GM19397 (cell line): ENCODE data around the gene SPON2.

Source experiments
- ATAC-seq: cut with Tn5 transposase; IDR thresholded peaks from one replicate; pipeline ENCODE4 v1.9.1; 2021; ENCODE audit warnings: mild to moderate bottlenecking, moderate library complexity; ENCODE audit not compliant: unreplicated experiment

SPON2 gene

DNA sequence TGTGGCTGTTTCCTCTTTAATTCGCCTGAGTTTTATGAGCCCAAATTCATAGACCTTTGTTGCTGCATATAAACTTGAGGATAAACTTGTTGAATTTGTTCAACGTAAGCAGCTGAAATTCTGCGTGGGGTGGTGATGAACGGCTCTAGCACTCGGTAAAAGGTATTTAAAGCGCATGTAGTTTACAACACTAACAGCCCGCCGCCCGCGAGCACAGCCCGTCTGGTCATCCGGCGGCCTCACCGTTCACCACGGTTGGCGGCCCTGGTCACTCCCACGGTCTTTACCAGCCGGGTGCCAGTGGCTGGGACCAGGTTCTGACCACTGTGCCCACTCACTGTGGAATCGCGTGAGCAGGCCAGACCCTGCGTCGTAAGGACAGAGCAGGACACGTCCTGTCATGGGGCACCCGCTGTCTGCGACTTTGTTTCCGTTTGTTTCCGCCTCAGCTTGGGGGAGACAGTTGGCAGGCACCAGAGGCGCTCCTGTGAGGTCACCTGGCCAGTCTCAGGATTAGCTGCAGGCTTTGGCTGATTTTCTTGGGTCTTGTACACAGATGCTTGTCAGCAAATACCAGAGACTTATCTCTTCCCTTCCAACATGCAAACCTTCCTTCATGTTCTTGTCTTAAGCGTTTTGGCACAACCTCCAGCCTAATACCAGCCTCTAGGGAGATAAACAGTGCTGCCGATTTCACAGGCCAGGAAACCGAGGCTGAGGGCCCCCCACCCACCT, 36.8 kb upstream of the SPON2 start:
- ATAC-seq, result no peak

DNA sequence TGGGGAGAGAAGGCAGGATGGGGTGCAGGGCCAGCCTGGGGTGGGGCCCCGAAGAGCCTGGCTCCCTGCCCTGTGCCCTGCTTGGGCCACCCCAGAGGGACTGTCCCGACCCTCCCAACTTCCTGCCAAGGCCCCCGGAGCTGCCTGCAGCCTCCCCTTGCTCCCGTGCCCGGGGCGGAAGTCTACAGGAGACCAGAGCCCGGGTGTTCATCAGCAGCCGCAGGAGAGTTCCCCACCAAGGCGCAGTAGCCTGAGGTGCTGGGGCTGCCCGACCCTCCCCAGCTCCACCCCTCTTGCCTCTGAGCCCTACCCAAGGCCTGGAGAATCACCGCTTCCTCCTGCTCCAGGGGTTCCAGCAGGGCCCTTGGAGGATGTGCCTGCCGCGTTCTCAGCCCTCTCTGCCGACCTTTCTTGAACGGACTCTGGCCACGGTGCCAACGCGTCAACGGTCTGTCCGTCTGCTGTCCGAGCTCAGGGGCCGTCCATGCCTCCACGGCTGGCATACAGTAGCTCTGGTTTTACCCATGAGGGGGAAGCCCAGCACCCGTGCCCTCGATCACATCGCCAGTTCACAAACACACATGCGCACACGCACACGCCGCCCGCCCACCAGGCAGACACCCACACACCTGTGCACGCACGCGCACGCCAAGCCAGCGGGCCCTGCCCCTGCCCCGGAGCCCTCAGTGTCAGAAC, 36.0 kb upstream of the SPON2 start:
- ATAC-seq, result no peak

DNA sequence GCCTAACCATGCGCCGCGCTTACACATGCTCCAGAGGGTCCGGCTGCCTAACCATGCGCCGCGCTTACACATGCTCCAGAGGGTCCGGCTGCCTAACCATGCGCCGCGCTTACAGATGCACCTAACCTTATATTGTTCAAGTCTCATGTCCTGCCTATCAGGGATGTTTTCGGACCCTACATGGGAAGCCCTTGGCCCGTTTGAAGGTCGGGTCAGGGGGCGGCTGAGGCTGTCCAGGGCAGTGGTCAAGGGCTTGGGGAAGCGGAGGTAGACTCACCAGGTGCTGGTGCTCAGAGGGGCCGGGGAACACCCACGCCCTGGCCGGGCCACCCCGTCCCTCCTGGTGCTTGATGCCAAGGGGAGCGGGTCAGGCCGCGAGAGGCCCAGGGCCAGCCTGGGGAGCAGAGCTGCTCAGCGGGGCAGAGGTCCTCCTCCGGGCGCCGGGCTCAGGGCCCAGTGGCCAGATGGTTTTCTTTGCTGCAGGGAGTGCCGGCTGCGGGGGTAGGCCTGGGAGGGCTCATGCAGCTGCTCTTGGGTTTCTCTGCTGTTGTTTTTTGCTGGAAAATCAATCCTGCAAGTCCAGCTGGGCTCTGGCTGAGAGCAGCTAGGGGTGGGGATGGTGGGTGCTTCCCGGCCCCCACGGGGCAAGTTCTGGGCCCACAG, 35.4 kb upstream of the SPON2 start:
- no peak for ATAC-seq

DNA sequence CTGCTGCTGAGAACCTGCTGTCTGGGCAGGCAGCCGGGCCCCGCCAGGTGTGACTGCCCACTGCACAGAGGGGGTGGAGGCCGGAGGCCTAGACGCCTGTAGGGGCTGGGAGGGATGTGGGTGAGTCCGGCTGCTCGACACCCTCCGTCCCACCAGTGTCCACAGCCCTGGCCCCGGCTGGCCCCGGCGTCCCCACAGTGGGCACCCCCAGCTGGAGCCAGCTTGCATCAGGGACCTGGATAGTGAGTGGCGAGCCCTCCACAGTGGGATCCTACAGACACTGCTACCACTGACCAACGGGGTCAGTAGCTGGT, 34.7 kb upstream of the SPON2 start:
- ATAC-seq, result no peak

DNA sequence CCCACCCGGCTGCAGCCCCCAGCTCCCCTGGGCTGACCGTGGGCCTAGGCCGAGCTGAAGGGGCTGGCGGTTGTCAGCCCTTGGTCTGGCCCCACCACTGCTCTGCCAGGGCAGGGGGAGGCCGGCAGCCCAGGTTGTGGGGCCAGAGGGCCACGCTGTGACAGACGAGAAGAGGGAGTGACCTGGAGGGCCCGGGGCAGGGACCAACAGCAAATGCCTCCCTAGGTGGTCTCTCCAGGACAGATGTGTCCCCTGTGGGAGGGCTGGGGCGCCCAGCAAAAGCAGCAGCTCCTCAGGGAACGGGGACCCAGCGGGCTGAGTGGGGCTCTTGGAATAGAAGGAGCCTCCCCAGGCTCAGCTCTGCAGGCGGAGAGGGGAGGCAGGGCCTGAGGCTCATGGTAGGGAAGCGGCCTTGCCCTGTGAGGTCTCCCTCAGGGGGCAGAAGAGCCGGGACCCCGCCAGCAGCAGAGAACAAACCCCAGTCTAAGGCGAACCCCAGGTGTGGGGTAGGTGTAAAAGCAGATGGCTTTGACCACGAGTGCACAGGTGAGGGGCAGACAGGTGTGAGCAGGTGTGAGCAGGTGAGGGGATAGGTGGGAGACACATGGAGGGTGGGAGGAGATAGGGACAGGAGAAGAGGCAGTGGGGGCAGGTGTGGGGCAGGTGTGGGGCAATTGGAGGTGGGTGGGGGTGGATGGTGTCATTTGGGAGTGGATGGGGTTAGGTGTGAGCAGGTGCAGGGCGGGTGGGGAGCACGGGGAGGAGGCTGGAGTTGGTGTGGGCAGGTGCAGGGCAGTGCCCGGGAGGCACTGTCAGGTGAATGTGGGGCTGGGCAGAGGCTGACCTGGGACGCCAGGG, 34.1 kb upstream of the SPON2 start:
- no peak for ATAC-seq

DNA sequence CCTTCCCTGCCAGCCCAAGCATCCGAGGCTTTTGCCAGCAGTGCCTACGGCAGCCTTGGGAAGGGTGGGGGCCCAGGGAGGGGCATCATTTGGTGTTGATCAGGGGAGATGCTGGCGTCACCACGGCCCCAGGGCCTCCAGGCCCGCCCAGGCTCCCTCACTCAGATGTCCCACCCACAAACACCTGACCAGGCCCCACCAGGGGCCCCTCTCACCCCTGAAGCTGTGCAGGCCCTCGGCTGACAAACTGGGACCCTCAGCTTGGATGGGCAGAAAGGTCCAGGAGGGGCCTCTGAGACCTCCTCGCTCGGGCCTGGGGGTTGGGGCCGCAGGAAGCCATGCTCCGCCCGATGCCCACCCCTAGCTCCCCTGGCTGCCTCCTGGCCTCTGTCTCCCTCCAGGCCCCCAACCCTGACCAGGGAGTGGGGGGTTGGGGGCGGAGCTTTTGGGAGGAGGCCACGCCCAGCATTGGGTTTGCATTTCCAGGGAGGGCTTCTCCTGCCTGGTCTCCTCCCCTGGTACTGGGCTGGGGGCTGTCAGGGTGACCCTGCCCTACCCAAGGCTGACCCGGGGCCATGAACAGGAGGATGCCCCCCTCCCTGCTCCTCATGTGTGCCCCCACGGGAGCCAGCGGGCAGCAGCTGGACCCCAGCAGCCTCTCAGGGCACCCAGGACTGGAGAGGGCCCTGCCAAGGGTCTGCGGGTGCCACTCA, 33.4 kb upstream of the SPON2 start:
- ATAC-seq, result no peak

DNA sequence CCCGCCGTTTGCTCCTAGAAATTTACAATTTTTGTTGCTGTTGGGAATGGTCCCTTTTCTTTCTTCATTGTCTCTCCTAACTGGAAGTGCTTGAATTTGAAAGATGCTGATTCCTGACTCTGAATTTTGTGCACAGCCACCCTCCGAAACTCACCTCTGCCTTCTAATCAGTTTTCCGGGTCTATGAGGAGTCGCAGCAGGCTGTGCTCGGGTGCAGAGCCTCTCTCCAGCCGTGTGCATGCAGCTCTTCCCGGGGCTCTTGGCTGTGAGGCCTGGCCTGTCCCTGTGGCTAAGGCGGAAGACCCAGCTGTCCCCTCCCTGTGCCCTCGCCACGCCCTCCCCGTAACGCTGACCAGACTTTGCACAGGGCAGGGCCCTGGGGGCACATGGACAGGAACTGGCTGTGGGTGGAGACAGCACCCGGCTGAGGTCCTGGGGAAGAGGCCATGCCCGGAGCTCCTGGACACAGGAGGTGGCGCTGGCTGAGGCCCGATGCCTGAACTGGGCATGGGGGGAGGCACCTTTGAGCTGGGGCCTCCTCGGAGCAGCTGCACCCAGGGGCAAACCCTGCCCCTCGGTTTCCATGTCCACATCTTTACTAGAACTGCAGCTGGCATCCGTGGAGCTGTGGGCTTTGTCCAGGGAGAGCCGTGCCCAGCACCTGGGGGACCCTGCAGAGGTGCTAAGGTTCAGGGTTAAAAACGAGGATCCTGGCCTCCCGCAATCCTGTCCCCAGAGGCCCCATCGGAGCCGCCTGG, 32.6 kb upstream of the SPON2 start:
- ATAC-seq, result no peak

DNA sequence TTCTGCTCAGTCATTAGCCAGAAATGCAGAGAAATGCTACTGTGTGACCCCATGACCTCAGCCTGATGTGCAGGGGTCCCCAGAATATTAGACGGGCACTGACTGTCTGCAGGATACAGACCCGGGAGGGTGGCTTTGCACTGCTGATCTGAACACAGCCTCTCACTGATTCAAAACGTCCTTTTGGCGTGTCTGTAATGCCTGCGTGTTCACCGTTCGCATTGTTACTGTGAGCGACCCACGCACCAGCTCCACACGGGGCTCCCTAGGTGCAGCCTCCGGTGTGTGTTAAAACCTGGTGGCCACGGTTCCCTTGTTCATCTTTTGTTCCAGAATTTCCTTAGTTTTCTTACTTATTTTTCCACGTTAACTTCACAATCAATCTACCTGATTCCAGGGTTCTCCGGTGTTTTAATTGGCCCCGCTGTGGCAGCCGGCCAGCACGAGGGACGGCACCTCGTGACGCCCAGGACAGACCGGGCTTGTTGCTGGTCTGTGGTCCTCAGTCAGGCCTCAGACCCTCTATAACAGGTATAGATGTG, 32.0 kb upstream of the SPON2 start:
- ATAC-seq, result no peak

DNA sequence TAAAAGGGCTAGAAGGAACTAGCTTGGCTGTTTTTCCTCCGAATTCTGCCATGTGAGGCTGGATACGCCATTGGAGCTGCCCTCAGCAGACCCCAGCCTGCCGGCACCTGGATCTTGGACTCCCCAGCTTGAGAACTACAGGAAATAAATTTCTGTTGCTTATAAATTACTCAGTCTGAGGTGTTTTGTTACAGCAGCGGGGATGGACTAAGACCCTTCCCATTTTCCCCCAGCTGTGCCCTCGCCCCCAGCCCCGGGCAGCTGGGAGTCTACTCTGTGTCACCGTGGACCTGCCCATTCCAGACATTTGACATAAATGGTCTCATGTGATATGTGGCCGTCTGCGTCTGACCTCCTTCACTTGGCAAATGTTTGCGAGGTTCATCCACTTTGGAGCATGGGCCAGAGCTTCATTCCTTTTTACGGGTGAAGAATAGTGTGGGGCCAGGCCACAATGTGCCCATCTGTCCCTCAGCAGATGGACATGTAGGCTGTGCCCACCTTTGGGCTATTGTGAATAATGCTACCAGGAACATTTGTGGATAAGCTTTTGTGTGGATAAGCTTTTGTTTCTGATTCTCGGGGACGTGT, 30.7 kb upstream of the SPON2 start:
- ATAC-seq, result no peak

DNA sequence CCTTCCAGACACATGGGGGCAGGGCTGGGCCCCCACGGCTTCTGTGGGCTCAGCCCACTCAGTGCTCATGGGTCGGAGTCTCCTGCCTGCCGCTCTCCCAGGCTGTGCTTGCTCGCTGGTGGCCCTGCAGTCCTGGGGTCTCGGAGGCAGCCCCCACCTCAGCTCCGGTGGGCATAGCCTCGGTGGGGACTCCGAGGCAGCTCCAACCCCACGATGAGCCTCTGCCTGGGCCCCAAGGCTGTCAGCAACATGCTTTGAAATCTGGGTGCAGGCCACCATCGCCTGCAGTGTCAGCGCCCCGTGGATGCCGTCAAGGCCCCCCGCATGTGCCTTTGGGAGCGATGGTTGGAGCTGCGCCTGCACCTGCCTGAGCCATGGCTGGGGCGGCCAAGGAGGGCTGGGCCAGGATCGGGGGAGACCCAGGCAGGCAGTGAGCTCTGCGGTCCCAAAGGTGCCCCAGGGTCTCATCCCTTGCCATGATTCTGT, 30.2 kb upstream of the SPON2 start:
- ATAC-seq, result no peak

DNA sequence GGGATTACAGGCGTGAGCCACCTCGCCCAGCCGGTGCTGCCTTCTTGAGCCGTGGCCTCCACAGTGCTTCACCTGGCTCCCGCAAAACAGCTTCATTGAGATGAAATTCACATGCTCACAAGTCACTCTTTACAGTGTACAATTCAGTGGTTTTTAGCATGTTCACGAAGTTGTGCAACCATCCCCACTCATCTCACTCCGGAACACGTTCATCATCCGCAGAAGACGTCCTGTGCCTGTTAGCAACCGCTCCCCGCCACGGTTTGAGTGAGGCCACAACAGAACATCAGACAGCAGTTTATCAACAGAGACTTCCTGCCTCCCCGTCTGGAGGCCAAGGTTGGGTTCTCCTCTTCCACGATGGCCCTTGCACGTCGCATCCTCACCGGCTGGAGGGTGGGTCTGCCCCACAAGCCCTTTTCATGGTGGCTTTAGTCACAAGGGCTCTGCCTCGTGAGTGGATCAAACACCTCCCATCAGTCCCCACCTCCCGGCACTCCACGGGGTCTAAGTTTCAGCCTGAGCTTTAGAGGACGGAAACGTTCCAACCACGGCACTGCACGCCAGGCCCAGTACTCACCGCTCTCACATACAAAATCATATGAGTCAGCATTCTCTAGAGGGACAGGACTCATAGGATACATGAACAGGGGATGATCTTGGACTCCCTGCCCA, 29.6 kb upstream of the SPON2 start:
- ATAC-seq, result peak; percentile 38

DNA sequence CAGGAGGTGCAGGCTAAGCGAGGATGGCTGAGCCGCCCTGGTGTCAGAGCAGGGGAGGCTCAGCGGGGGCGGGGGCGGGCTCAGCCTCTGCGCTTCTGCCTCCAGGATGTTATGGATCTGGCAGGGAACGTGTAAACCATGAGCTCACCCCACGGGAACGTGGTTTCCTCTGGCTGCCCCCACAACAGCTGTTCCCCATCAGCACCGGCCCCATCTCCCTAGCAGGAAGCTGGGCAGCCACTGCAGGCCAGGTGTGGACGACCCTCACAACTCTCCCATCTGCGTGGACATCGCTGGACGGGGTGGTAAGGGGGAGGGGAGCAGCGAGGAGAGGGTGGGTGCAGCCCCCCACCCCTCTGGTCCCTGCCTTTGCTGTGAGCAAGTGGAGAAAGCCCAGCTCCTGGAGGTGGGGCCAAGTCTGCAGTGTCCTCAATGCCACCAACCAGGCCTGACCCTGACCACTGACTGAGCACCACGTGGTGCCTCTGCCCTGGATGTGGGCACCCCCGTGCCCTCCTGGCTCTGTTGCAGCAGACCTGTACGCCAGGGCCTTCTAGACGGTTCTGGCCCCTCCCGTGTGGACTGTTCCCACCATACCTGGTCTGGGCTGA, 28.1 kb upstream of the SPON2 start:
- peak; percentile 1 for ATAC-seq

DNA sequence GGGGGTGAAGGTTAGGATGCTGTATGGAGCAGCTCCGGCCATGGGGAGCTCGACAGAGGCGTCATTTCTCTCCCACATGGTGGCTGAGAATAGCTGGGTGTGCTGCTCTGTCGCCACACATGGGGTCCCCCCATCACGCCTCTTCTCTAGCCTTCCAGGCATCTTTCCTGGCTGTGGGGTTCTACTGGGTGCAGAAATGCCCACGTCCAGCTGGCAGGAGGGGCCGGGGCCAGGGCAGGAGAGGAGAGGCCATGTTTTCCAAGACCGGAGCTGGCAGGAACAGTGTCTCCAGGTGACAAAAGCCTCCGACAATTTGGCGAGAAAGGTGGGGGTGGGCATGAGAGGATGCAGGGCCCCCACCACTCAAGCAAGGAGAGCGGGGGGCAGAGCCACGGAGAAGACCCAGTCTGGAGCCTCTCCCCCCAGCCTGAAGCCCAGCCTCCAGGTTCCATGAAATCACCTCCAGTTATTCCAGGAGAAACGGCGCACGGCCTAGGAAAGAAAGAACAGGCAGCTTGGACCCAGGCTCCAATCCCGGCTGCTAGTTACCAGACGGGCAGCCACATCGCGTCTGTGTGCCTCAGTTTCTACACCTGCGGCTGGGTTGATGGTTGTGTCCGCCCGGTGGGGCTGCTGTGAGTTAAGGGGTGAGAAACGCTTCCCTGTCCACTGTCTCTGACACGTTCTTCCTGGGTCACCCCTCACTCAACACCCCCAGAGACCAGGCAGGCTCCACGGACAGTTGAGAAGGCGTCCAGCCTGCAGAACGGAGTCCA, 27.4 kb upstream of the SPON2 start:
- ATAC-seq, result no peak

DNA sequence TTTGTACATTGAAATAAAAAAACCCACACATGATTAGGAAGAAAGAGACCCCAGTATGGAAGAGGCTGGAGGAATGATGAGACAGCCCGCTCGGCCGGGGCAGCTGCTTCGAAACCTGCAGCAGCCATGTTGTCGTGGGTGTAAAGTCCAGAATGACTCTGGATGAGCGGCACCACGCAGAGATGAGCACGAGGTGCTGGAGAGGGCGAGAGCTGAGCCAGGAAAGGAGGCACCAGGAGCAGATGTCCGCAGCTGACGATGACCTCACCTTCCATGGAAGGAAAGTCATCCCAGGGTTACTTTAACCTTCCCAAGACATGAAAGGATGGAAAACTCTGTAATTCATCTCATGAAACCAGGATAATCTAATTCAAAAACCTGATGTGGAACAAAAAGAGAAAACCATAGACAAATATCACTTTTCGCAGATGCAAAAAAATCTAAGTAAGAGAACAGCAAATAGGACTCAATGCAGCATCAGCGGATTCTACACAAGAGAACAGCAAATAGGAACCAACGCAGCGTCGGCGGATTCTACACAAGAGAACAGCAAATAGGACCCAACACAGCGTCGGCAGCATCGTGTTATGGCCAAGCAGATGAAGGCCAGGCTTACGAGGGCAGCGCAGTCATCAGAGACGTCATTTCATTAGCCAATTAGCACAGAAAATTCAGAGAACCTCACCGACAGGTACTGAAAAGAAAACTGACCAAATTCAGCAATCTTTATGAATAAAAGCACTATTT, 25.9 kb upstream of the SPON2 start:
- no peak for ATAC-seq

DNA sequence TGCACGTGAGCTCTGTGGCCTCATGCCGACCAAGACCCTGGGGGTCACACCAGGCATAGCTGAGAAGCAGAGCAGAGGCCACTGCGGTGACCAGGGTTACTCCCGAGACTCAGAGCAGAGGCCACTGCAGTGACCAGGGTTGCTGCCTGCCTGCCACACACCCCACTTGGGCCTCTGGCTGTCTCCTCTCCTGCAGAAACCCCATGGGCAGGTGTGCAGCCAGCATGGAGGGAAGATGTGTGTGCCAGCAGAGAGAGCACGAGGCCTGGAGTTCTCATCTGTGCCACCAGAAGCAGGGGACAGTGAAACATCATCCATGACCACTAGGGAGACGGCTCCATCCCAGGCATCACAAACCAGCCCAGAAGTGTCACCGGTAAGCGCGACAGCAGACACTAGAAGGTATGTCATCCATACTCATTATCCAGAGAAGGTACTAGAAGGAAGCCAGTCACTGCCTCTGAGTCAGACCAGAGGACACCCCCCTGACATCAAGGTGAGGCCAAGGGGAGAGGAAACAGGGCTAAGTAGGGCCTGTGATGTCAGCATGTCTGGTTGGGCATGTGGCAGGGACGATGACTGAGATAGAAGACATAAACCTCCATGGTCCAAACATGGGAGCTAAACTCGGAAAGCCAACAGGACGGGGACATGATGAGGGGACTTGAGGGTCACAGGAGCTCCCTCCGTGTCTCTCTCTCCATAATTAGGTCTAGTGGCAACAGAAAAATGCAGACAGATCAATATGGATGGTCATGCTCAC, 24.2 kb upstream of the SPON2 start:
- ATAC-seq, result no peak

DNA sequence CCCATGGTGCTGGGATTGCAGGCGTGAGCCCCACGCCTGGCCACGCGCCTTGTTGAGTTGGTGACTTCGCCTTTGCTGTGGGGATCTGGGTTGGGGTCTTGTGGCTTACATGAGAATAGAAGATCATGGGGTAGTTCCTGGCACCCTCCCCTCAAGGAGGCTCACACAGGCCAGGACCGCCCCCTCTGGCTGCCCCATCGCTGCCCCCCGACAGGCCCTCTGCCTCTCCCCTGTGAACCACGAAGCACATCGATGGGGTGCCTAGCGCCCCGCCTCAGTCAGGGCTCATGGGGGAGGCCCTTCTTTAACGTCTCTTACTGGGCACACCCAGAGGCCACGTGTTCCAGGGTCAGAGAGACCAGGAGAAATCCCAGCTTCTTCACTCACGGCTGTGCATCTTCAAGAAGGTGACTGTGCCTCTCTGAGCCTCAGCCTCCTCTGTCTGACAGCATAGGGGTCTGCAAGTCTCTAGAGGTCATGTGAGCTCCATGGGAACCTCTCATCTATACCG, 23.6 kb upstream of the SPON2 start:
- no peak for ATAC-seq
